Ureter (tissue), 1 donor: ENCODE results near the gene MZF1. TPM values are rescaled to one million over a fixed set of nuclear protein-coding genes. Genes with fewer than 3 reads are reported as not detected.
A peak's percentile ranks its signal among the peaks of the same experiment; 100 is the strongest.
"Not testable (repeated sequence)": the region's sequence is repeated elsewhere in the genome, so short reads cannot be mapped to it uniquely, and the experiment has no call there.

Experiments
- DNase-seq: peaks from one replicate; pipeline ENCODE4 v3.0.0-alpha.2; 2020; ENCODE audit warnings: low spot score
- total RNA-seq: library from RNA; stranded (reverse); gene quantifications from one replicate; pipeline ENCODE4 v1.2.4, GENCODE V29; 2023
- donor health status: DM: yes; HTN: yes; CAD: no.

Gene MZF1
- total RNA-seq = 43.4 TPM

GRCh38 chr19:58572818-58573657 is at the start of gene MZF1:
TSS of gene MZF1 (minus strand) at chr19:58573335. CDS start at chr19:58571389, 1,946 bp downstream.
- peak; percentile 100 for DNase-seq

- DNase-seq = not testable (repeated sequence)
Measured at GRCh38 chr19:58607213-58607612, 34.1 kb upstream of the MZF1 start.

GRCh38 chr19:58606251-58606896 is 33.2 kb upstream of the MZF1 start:
- not testable (repeated sequence) for DNase-seq

- DNase-seq = no peak
Measured at GRCh38 chr19:58586133-58586765, 13.1 kb upstream of the MZF1 start.

GRCh38 chr19:58585442-58586132 is 12.5 kb upstream of the MZF1 start:
- no peak for DNase-seq

- DNase-seq = no peak
Measured at GRCh38 chr19:58584498-58585441, 11.6 kb upstream of the MZF1 start.

- no peak for DNase-seq
Measured at GRCh38 chr19:58582985-58583384, 9.8 kb upstream of the MZF1 start.

- DNase-seq = peak; percentile 87
Measured at GRCh38 chr19:58581227-58582141, 8.3 kb upstream of the MZF1 start.

- no peak for DNase-seq
Measured at GRCh38 chr19:58579473-58580142, 6.5 kb upstream of the MZF1 start.

- DNase-seq = peak; percentile 37
Measured at GRCh38 chr19:58578012-58578925, 5.1 kb upstream of the MZF1 start.

GRCh38 chr19:58577581-58577980 is 4.4 kb upstream of the MZF1 start:
- DNase-seq = not testable (repeated sequence)

GRCh38 chr19:58575183-58576041 is 2.3 kb upstream of the MZF1 start:
- peak; percentile 91 for DNase-seq

- DNase-seq = no peak
Measured at GRCh38 chr19:58573658-58574164, 576 bp upstream of the MZF1 start.

- no peak for DNase-seq
Measured at GRCh38 chr19:58572026-58572817, 913 bp downstream of the MZF1 start.

- DNase-seq = no peak
Measured at GRCh38 chr19:58571575-58571947, 1.6 kb downstream of the MZF1 start.
